ENCODE results near the gene RANBP3. TPM values are rescaled to one million over a fixed set of nuclear protein-coding genes. Genes with fewer than 3 reads are reported as not detected.

RANBP3 gene
- total RNA-seq, 1 donor from 2014 or later = 92.1 TPM

DNA sequence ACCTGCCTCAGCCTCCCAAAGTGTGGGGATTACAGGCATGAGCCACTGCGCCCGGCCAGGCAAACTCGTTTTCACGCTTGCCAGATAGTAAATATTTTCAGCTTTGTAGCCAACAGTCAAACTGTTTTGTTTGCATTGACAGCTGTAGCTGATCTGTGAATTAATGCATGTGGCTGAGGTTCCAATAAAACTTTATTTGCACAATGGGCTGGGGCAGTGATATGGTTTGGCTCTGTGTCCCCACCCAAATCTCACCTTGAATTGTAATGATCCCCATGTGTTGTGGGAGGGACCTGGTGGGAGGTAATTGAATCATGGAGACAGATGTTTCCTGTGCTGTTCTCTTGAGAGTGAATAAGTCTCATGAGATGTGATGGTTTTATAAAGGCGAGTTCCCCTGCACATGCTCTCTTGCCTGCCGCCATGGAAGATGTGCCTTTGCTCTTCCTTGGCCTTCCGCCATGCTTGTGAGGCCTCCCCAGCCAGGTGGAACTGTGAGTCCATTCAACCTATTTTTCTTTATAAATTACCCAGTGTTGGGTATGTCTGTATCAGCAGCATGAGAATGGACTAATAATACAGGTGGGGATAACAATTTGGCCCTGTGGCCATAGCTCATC lies 22.4 kb upstream of the RANBP3 start:
- H3K4me1 Mint-ChIP-seq (ENCODE audit: low read depth, unreplicated experiment) = no peaks in the 10 kb centered on the region
- TF ChIP-seq, protein P1, sequence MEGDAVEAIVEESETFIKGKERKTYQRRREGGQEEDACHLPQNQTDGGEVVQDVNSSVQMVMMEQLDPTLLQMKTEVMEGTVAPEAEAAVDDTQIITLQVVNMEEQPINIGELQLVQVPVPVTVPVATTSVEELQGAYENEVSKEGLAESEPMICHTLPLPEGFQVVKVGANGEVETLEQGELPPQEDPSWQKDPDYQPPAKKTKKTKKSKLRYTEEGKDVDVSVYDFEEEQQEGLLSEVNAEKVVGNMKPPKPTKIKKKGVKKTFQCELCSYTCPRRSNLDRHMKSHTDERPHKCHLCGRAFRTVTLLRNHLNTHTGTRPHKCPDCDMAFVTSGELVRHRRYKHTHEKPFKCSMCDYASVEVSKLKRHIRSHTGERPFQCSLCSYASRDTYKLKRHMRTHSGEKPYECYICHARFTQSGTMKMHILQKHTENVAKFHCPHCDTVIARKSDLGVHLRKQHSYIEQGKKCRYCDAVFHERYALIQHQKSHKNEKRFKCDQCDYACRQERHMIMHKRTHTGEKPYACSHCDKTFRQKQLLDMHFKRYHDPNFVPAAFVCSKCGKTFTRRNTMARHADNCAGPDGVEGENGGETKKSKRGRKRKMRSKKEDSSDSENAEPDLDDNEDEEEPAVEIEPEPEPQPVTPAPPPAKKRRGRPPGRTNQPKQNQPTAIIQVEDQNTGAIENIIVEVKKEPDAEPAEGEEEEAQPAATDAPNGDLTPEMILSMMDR (IDR thresholded peaks at IDR 0.05; ENCODE audit: partially characterized antibody, unreplicated experiment) = no peak
- peaks cover 3% of the 10 kb centered on the region for H3K9me3 Mint-ChIP-seq (ENCODE audit: unreplicated experiment)

DNA sequence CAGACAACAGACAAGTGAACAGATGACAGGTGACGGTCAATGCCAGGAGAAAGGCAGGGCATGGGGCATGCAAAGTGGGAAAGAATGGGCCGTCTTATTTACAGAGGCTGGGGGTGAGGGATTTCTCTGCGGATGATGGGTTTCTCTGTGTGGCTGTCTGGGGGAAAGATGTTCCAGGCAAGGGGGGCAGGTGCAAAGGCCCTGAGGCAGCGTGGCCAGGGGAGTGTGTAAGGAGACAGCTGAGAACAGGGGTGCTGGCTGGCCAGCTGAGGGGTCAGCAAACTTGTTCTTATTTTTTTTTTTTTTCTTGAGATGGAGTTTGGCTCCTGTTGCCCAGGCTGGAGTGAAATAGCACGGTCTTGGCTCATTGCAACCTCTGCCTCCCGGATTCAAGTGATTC lies 21.8 kb upstream of the RANBP3 start:
- no peak for DNase-seq
- TF ChIP-seq, protein P1 (IDR thresholded peaks at IDR 0.05; ENCODE audit: partially characterized antibody, unreplicated experiment) = no peak
- H3K36me3 Mint-ChIP-seq (ENCODE audit: unreplicated experiment) = no peaks in the 10 kb centered on the region
- no peak overlapping the region for H3K27ac Mint-ChIP-seq (ENCODE audit: unreplicated experiment)
- H3K4me3 Mint-ChIP-seq (ENCODE audit: unreplicated experiment) = no peak overlapping the region
- no peaks in the 10 kb centered on the region for H3K27me3 Mint-ChIP-seq (ENCODE audit: unreplicated experiment)
- no peaks in the 10 kb centered on the region for H3K4me1 Mint-ChIP-seq (ENCODE audit: low read depth, unreplicated experiment)
- peaks cover 3% of the 10 kb centered on the region for H3K9me3 Mint-ChIP-seq (ENCODE audit: unreplicated experiment)

More for the DNA sequence above, 22.4 kb upstream of the RANBP3 start:
- no peak overlapping the region for H3K27ac Mint-ChIP-seq (ENCODE audit: unreplicated experiment)
- H3K27me3 Mint-ChIP-seq (ENCODE audit: unreplicated experiment) = no peaks in the 10 kb centered on the region
- no peak overlapping the region for H3K4me3 Mint-ChIP-seq (ENCODE audit: unreplicated experiment)
- H3K36me3 Mint-ChIP-seq (ENCODE audit: unreplicated experiment) = no peaks in the 10 kb centered on the region
- no peak for DNase-seq

DNA sequence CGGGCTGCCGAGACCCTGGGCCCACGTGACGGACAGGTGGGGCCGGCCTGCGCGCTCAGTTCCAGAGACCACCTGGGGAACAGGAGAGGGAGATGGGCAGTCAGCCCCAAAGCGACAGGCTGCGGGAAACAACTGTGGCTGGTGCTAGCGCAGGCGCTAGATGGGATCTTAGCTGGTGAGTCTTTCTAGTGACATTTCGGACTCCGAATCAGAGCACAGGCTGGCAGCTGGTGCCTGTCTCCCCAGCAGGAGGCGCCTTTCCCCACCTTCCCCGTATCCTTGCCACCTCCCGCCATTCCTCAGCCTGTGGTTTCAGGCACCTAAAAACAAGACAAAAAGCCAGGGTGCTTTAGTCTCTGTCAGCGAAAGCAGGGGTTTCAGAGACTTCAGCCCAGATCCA lies 19.4 kb upstream of the RANBP3 start:
- no peak overlapping the region for H3K27ac Mint-ChIP-seq (ENCODE audit: unreplicated experiment)
- DNase-seq = peak; percentile 60
- no peaks in the 10 kb centered on the region for H3K36me3 Mint-ChIP-seq (ENCODE audit: unreplicated experiment)
- H3K4me1 Mint-ChIP-seq (ENCODE audit: low read depth, unreplicated experiment) = peaks cover 9% of the 10 kb centered on the region
- H3K27me3 Mint-ChIP-seq (ENCODE audit: unreplicated experiment) = peaks cover 5% of the 10 kb centered on the region
- peaks cover 2% of the 10 kb centered on the region for H3K9me3 Mint-ChIP-seq (ENCODE audit: unreplicated experiment)
- TF ChIP-seq, protein P1 (IDR thresholded peaks at IDR 0.05; ENCODE audit: partially characterized antibody, unreplicated experiment) = no peak
- H3K4me3 Mint-ChIP-seq (ENCODE audit: unreplicated experiment) = no peak overlapping the region

DNA sequence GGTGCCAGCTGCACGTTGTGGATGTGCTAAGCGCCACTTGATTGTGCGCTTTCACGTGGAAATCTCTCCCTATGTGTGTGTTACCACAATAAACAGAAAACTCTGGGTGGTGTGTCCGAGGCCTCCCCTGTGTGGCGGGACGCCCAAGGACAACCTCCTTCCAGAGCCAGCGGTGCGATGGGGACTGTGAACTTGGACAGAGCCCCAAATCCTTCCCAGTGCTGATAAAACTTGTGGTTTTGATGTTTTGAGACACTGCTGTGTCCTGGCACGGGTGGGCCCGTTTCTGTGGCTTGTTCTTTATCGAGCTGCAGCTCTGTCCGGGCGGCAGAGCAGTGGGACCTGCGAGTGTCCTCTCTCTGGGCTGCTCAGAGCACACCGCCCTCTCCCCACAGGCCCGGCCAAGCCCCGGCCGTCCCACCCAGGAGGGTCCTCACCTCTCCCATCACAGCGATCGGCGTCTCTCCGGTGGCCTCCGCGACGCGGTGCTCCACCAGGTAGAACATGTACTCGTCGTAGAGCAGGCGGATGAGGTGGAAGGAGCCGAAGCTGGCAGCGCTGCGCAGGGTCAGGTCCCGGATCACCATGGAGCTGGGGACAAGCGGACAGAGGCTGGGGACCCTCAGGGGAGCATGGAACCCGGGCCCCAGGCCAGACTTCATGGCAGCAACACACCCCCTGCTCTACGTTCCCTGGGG lies 18.8 kb upstream of the RANBP3 start:
- no peaks in the 10 kb centered on the region for H3K9me3 Mint-ChIP-seq (ENCODE audit: unreplicated experiment)
- H3K27me3 Mint-ChIP-seq (ENCODE audit: unreplicated experiment) = peaks cover 5% of the 10 kb centered on the region
- no peak overlapping the region for H3K27ac Mint-ChIP-seq (ENCODE audit: unreplicated experiment)
- TF ChIP-seq, protein P1 (IDR thresholded peaks at IDR 0.05; ENCODE audit: partially characterized antibody, unreplicated experiment) = no peak
- no peaks in the 10 kb centered on the region for H3K36me3 Mint-ChIP-seq (ENCODE audit: unreplicated experiment)
- DNase-seq = no peak
- peaks cover 9% of the 10 kb centered on the region for H3K4me1 Mint-ChIP-seq (ENCODE audit: low read depth, unreplicated experiment)
- H3K4me3 Mint-ChIP-seq (ENCODE audit: unreplicated experiment) = no peak overlapping the region

DNA sequence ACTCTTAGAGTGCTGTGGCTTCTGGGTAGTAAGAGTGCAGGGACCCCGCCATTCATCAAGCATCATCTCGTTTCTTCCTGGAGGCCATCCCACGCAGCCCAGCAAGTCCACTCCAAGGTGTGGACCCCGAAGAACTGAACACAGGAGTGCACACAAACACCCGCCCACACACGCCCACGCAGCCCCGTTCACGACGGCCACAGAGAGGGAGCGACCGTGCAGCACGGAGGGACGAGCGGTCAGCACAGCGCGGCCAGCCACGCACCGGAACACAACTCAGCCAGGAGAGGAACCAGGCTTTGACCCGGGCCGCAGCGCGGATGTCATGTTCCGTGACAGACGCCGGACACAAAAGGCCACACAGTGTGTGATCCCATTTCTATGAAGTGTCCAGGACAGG lies 18.2 kb upstream of the RANBP3 start:
- Mint-ChIP-seq H3K4me3 (ENCODE audit: unreplicated experiment) (no peak overlapping the region), H3K27me3 (ENCODE audit: unreplicated experiment) (peaks cover 5% of the 10 kb centered on the region), H3K4me1 (ENCODE audit: low read depth, unreplicated experiment) (peaks cover 9% of the 10 kb centered on the region), H3K27ac (ENCODE audit: unreplicated experiment) (no peak overlapping the region), H3K36me3 (ENCODE audit: unreplicated experiment) (no peaks in the 10 kb centered on the region), H3K9me3 (ENCODE audit: unreplicated experiment) (no peaks in the 10 kb centered on the region)
- TF ChIP-seq, protein P1 (IDR thresholded peaks at IDR 0.05; ENCODE audit: partially characterized antibody, unreplicated experiment) = no peak
- no peak for DNase-seq

Data from glutamatergic neuron (in vitro differentiated cells).